HEK293T (cell line): ENCODE results near the gene GCNT2.

Source experiments
- CTCF ChIA-PET: fragments of 350-600 bp; formaldehyde crosslinking; extraction: SDS; loops from one replicate; lab custom pipeline; 2021; ENCODE audit warnings: antibody characterized with exemption, inconsistent platforms; lab: Yijun Ruan, JAX
- POLR2A ChIA-PET: fragments of 350-600 bp; formaldehyde crosslinking; extraction: SDS; loops from one replicate; lab custom pipeline; 2020; ENCODE audit warnings: antibody characterized with exemption, inconsistent platforms; lab: Yijun Ruan, JAX
- DNase-seq: peaks from one replicate; pipeline ENCODE4 v3.0.0; 2012; ENCODE audit warnings: mixed read lengths; ENCODE audit errors: extremely low spot score
- ARNT ChIP-seq: fragments of 450-650 bp; IDR thresholded peaks from 2 replicates; pipeline ENCODE4 v1.6.1; 2017; ENCODE audit warnings: mild to moderate bottlenecking
- BHLHE40 ChIP-seq: fragments of 450-650 bp; IDR thresholded peaks from 2 replicates; pipeline ENCODE4 v1.6.1; 2016; ENCODE audit warnings: mild to moderate bottlenecking, moderate library complexity, borderline replicate concordance
- CTBP1 ChIP-seq: fragments of 450-650 bp; IDR thresholded peaks from 2 replicates; pipeline ENCODE4 v1.6.1; 2016; ENCODE audit warnings: borderline replicate concordance
- ELF4 ChIP-seq: fragments of 450-650 bp; IDR thresholded peaks from 2 replicates; pipeline ENCODE4 v1.6.1; 2017; ENCODE audit warnings: antibody characterized with exemption
- FOXA1 ChIP-seq: fragments of 450-650 bp; IDR thresholded peaks from 2 replicates; pipeline ENCODE4 v1.6.1; 2016; ENCODE audit warnings: mild to moderate bottlenecking
- FOXK2 ChIP-seq: fragments of 450-650 bp; IDR thresholded peaks from 2 replicates; pipeline ENCODE4 v1.6.1; 2016; ENCODE audit warnings: mild to moderate bottlenecking
- FOXM1 ChIP-seq: fragments of 450-650 bp; IDR thresholded peaks from 2 replicates; pipeline ENCODE4 v1.6.1; 2017; ENCODE audit warnings: mild to moderate bottlenecking, borderline replicate concordance
- HDGF ChIP-seq: fragments of 450-650 bp; IDR thresholded peaks from 2 replicates; pipeline ENCODE4 v1.6.1; 2017; ENCODE audit warnings: antibody characterized with exemption, borderline replicate concordance
- L3MBTL2 ChIP-seq: fragments of 450-650 bp; conservative IDR thresholded peaks from 2 replicates; pipeline ENCODE4 v1.6.1; 2016; ENCODE audit warnings: mild to moderate bottlenecking
- LEF1 ChIP-seq: fragments of 450-650 bp; IDR thresholded peaks from 2 replicates; pipeline ENCODE4 v1.6.1; 2017; ENCODE audit warnings: mild to moderate bottlenecking, borderline replicate concordance
- NFRKB ChIP-seq: fragments of 450-650 bp; IDR thresholded peaks from 2 replicates; pipeline ENCODE4 v1.6.1; 2016; ENCODE audit warnings: mild to moderate bottlenecking, moderate library complexity
- PKNOX1 ChIP-seq: fragments of 450-650 bp; IDR thresholded peaks from 2 replicates; pipeline ENCODE4 v1.6.1; 2016
- SP1 ChIP-seq: fragments of 450-650 bp; IDR thresholded peaks from 2 replicates; pipeline ENCODE4 v1.6.1; 2017
- SUZ12 ChIP-seq: fragments of 450-650 bp; IDR thresholded peaks from 2 replicates; pipeline ENCODE4 v1.6.1; 2016; ENCODE audit warnings: mild to moderate bottlenecking
- TARDBP ChIP-seq: fragments of 450-650 bp; IDR thresholded peaks from 2 replicates; pipeline ENCODE4 v1.6.1; 2016
- ZNF384 ChIP-seq: fragments of 450-650 bp; IDR thresholded peaks from 2 replicates; pipeline ENCODE4 v1.6.1; 2016

The GCNT2 gene

GRCh38 chr6:10621213-10621612, 100.1 kb downstream of the GCNT2 start:
- TF ChIP-seq SP1: no peak
- no peak for TF ChIP-seq CTBP1
- no peak for TF ChIP-seq ARNT
- TF ChIP-seq BHLHE40: no peak
- no peak for TF ChIP-seq ELF4
- CTCF ChIA-PET: no interaction called here
- no peak for DNase-seq
- POLR2A ChIA-PET: no interaction called here

- CTCF ChIA-PET: no interaction called here
- TF ChIP-seq CTBP1: no peak
- TF ChIP-seq PKNOX1: peak; percentile 51
- no peak for DNase-seq
- POLR2A ChIA-PET: no interaction called here
Measured at GRCh38 chr6:10621847-10622246, 100.7 kb downstream of the GCNT2 start.

GRCh38 chr6:10624836-10625235, 103.7 kb downstream of the GCNT2 start:
- ChIA-PET POLR2A (no interaction called here), CTCF (no interaction called here)
- TF ChIP-seq ELF4: no peak
- TF ChIP-seq SUZ12: no peak
- TF ChIP-seq FOXM1: no peak
- no peak for DNase-seq

GRCh38 chr6:10626154-10626741, 105.1 kb downstream of the GCNT2 start:
- no peak for TF ChIP-seq FOXM1
- no peak for TF ChIP-seq ZNF384
- TF ChIP-seq HDGF: no peak
- no peak for TF ChIP-seq CTBP1
- TF ChIP-seq NFRKB: no peak
- TF ChIP-seq SP1: no peak
- no peak for TF ChIP-seq LEF1
- no peak for TF ChIP-seq BHLHE40
- TF ChIP-seq ELF4: no peak
- POLR2A ChIA-PET: no interaction called here
- DNase-seq: no peak
- CTCF ChIA-PET: no interaction called here

GRCh38 chr6:10627800-10628199, 106.6 kb downstream of the GCNT2 start:
- ChIA-PET POLR2A (no interaction called here), CTCF (no interaction called here)
- no peak for DNase-seq
- TF ChIP-seq BHLHE40 (no peak), HDGF (no peak), L3MBTL2 (no peak), LEF1 (no peak), ARNT (no peak), FOXK2 (no peak), ELF4 (no peak), CTBP1 (no peak), TARDBP (no peak), SUZ12 (no peak), NFRKB (no peak), FOXM1 (no peak), PKNOX1 (no peak), ZNF384 (no peak), FOXA1 (no peak), SP1 (no peak)

GRCh38 chr6:10630178-10630577, 109.0 kb downstream of the GCNT2 start:
- ChIA-PET CTCF (no interaction called here), POLR2A (no interaction called here)
- no peak for DNase-seq
- TF ChIP-seq BHLHE40: no peak
- no peak for TF ChIP-seq FOXA1
- no peak for TF ChIP-seq LEF1
- TF ChIP-seq PKNOX1: no peak
- no peak for TF ChIP-seq ZNF384
- no peak for TF ChIP-seq L3MBTL2
- TF ChIP-seq ARNT: no peak
- no peak for TF ChIP-seq NFRKB
- TF ChIP-seq FOXM1: no peak
- TF ChIP-seq ELF4: no peak
- no peak for TF ChIP-seq SUZ12
- no peak for TF ChIP-seq SP1
- no peak for TF ChIP-seq CTBP1
- no peak for TF ChIP-seq TARDBP
- no peak for TF ChIP-seq FOXK2
- no peak for TF ChIP-seq HDGF

GRCh38 chr6:10633216-10633615, 112.1 kb downstream of the GCNT2 start:
- ChIA-PET CTCF (no interaction called here), POLR2A (no interaction called here)
- no peak for DNase-seq
- TF ChIP-seq ELF4 (no peak), LEF1 (no peak), SUZ12 (no peak), ZNF384 (no peak), FOXA1 (no peak), TARDBP (no peak), NFRKB (no peak), FOXM1 (no peak), L3MBTL2 (no peak), SP1 (no peak)
